ENCODE measurements around the gene CBR4. TPM values are rescaled to one million over a fixed set of nuclear protein-coding genes. Genes with fewer than 3 reads are reported as not detected.
A peak's percentile ranks its signal among the peaks of the same experiment; 100 is the strongest.

CBR4 gene
- total RNA-seq, 6 experiments from 2014 or later = 8.3 to 10.4 (median 9.8) TPM

DNA sequence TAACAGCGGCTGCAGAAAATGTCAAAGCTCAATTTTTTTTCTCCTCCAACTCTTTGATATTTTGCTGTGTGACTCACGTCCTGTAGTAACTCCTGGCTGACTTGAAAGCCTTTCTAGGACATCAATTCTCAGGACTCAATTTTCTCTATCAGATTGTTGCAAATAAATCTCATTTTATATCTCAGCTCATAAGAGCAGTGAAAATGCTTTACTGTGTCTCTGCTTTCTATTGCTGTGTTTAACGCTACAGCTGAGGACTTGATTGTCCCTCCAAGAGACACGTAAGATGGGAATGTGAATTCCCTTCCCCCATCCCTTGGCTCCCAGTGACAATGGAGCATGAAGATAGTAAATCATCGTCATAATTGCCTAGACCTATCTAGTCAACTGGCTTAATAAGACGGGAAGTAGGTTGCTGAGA, 20.5 kb upstream of the CBR4 start:
- TF ChIP-seq, protein P1, sequence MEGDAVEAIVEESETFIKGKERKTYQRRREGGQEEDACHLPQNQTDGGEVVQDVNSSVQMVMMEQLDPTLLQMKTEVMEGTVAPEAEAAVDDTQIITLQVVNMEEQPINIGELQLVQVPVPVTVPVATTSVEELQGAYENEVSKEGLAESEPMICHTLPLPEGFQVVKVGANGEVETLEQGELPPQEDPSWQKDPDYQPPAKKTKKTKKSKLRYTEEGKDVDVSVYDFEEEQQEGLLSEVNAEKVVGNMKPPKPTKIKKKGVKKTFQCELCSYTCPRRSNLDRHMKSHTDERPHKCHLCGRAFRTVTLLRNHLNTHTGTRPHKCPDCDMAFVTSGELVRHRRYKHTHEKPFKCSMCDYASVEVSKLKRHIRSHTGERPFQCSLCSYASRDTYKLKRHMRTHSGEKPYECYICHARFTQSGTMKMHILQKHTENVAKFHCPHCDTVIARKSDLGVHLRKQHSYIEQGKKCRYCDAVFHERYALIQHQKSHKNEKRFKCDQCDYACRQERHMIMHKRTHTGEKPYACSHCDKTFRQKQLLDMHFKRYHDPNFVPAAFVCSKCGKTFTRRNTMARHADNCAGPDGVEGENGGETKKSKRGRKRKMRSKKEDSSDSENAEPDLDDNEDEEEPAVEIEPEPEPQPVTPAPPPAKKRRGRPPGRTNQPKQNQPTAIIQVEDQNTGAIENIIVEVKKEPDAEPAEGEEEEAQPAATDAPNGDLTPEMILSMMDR (IDR thresholded peaks at IDR 0.05) = no peak
- DNase-seq = no peak
- peaks cover 5% of the 10 kb centered on the region for H3K36me3 Mint-ChIP-seq (ENCODE audit: low read depth)
- H3K27me3 Mint-ChIP-seq (ENCODE audit: insufficient read depth) = peaks cover 2% of the 10 kb centered on the region; the same call in 1 of the 2 replicates
- no peak overlapping the region for H3K4me3 Mint-ChIP-seq
- H3K4me1 Mint-ChIP-seq (ENCODE audit: low read depth) = peaks cover 36% of the 10 kb centered on the region
- no peaks in the 10 kb centered on the region for H3K9me3 Mint-ChIP-seq
- H3K27ac Mint-ChIP-seq = no peak overlapping the region

DNA sequence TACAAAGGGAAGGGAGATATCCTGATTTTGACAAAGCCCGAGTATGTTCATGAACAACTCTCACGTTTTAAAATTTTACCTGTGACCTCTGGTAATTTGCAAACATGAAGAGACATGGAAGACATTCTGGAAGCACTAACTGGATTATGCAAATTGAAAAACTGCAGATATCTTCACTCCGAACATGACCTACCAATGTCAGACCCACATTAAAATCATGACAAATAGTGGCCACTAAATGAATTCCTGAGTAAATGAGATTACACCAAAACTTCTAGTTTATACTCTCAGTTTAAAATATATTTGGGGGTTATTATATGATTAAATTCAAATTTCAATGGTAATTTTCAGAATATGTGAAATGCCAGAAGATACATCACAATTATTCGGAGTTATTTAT, 19.9 kb upstream of the CBR4 start:
- Mint-ChIP-seq H3K27ac (no peak overlapping the region), H3K9me3 (no peaks in the 10 kb centered on the region), H3K4me1 (ENCODE audit: low read depth) (peaks cover 40% of the 10 kb centered on the region), H3K27me3 (ENCODE audit: insufficient read depth) (peaks cover 2% of the 10 kb centered on the region; the same call in 1 of the 2 replicates), H3K4me3 (no peak overlapping the region), H3K36me3 (ENCODE audit: low read depth) (peaks cover 2% of the 10 kb centered on the region)
- TF ChIP-seq, protein P1 (IDR thresholded peaks at IDR 0.05) = no peak
- no peak for DNase-seq

DNA sequence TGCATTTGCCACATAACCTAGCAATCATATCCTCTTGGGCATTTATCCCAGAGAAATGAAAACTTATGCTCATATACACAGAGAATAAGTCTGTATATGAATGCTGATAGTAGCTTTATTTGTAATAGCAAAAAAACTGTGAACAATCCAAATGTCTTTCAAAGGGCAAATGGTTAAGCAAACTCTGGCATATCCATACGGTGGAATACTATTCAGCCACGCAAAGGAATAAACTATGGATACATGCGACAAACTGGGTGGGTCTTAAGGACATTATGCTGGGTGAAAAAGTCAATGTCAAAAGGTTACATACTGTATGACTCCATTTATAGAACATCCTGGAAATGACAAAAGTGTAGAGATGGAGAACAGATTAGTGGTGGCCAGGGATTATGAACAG, 17.6 kb upstream of the CBR4 start:
- TF ChIP-seq, protein P1 (IDR thresholded peaks at IDR 0.05) = no peak
- DNase-seq = no peak
- no peak overlapping the region for H3K4me3 Mint-ChIP-seq
- H3K27me3 Mint-ChIP-seq (ENCODE audit: insufficient read depth) = peaks cover 2% of the 10 kb centered on the region; the same call in 1 of the 2 replicates
- H3K36me3 Mint-ChIP-seq (ENCODE audit: low read depth) = no peaks in the 10 kb centered on the region
- H3K4me1 Mint-ChIP-seq (ENCODE audit: low read depth) = peaks cover 40% of the 10 kb centered on the region
- no peak overlapping the region for H3K27ac Mint-ChIP-seq
- H3K9me3 Mint-ChIP-seq = no peaks in the 10 kb centered on the region

DNA sequence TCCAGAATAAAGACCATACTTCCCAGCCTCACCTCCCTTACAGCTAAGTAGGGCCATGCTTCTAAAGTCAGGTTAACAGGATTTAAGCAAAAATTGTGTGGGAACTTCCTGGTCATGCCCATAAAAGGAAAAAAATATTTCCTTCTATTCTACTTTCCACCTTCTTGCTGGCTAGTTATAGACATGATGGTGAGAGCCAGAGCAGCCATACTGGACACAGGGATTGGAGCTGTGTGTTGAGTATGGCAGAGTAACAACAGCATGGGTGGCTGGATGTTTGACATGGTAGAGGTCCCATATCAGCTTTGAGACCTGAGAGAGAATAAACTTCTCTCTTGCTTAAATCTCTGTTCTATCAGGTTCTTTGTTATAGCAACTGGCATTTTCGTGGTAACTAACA, 15.1 kb upstream of the CBR4 start:
- DNase-seq = no peak
- no peaks in the 10 kb centered on the region for H3K9me3 Mint-ChIP-seq
- TF ChIP-seq, protein P1 (IDR thresholded peaks at IDR 0.05) = no peak
- H3K27ac Mint-ChIP-seq = no peak overlapping the region
- H3K4me3 Mint-ChIP-seq = no peak overlapping the region
- H3K4me1 Mint-ChIP-seq (ENCODE audit: low read depth) = peaks cover 32% of the 10 kb centered on the region
- no peaks in the 10 kb centered on the region; the same call in 1 of the 2 replicates for H3K27me3 Mint-ChIP-seq (ENCODE audit: insufficient read depth)
- no peaks in the 10 kb centered on the region for H3K36me3 Mint-ChIP-seq (ENCODE audit: low read depth)

DNA sequence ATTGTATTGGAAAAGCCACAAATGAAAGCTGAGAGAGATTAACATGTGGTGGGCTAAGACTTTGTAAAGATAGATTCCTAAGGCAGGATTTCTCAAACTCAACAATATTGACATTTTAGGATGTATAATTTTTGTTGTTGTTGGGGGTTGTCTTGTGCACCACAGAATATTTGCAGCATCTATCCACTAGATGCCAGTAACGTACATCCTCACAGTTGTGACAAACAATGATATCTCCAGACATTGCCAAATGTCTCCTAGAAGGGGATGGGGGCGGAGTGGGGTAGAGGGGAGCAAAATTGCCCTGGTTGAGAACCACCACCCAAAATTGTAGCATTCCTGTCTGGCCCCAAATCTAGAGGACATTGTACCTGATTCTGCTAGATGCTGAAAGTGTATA, 14.7 kb upstream of the CBR4 start:
- Mint-ChIP-seq H3K27me3 (ENCODE audit: insufficient read depth) (no peaks in the 10 kb centered on the region; the same call in 1 of the 2 replicates), H3K4me3 (no peak overlapping the region)
- DNase-seq = peak; percentile 30

More for the DNA sequence above, 14.7 kb upstream of the CBR4 start:
- Mint-ChIP-seq H3K36me3 (ENCODE audit: low read depth) (no peaks in the 10 kb centered on the region), H3K9me3 (no peaks in the 10 kb centered on the region), H3K27ac (no peak overlapping the region), H3K4me1 (ENCODE audit: low read depth) (peaks cover 29% of the 10 kb centered on the region)
- TF ChIP-seq, protein P1 (IDR thresholded peaks at IDR 0.05) = peak; percentile 76
